Endothelial cell of umbilical vein (primary cell): ENCODE results near the gene ANKRD13B. TPM values are rescaled to one million over a fixed set of nuclear protein-coding genes. Genes with fewer than 3 reads are reported as not detected.

Experiments used
- BruUV-seq: library from RNA; stranded (reverse); fragments of 400-500 nt; replicated peaks from 2 replicates; lab custom pipeline; 2021; lab: Mats Ljungman, UMichigan
- CTCF ChIA-PET: fragments of 300-600, 350-600 bp; sonication (Branson Sonifier 250); formaldehyde crosslinking; loops from one replicate; lab custom pipeline; 2021; ENCODE audit warnings: antibody characterized with exemption, inconsistent platforms; lab: Charles Lee
- POLR2A ChIA-PET: fragments of 300-600, 350-600 bp; sonication (Branson Sonifier 250); formaldehyde crosslinking; loops from one replicate; lab custom pipeline; 2021; ENCODE audit warnings: antibody characterized with exemption, inconsistent platforms; lab: Charles Lee
- DNase-seq: peaks from one replicate; pipeline ENCODE4 v3.0.0-alpha.2; 2011; ENCODE audit warnings: low read depth, low spot score
- FAIRE-seq: peaks from 2 replicates; lab custom pipeline; 2011; peaks lifted over from hg19 to GRCh38; lab: Jason Lieb, UNC
- H2AFZ ChIP-seq: 2 replicates; pipeline ENCODE4 v1.6.0; 2012; ENCODE audit warnings: low read depth, low read length, control low read depth, inconsistent platforms
- H3K27ac ChIP-seq: 2 replicates; pipeline ENCODE4 v1.5.1; 2011; ENCODE audit warnings: low read depth, mild to moderate bottlenecking, control low read depth, low read length, moderate library complexity; ENCODE audit not compliant: insufficient read depth
- H3K27me3 ChIP-seq, 2 experiments: 2 replicates each; pipeline versions ENCODE4 v1.6.0 to v1.6.1; 2011; ENCODE audit warnings: low read length in 2 of 2, mixed read lengths in 1 of 2; ENCODE audit not compliant: control insufficient read depth in 2 of 2, insufficient read depth in 2 of 2
- H3K36me3 ChIP-seq, 2 experiments: 2 replicates in 1 of 2; 3 replicates in 1 of 2; pipeline ENCODE4 v1.5.1; 2011; ENCODE audit warnings: low read length in 2 of 2, mild to moderate bottlenecking in 1 of 2, moderate library complexity in 1 of 2; ENCODE audit not compliant: control insufficient read depth in 2 of 2, insufficient read depth in 2 of 2; ENCODE audit errors: extremely low read depth in 1 of 2
- H3K4me1 ChIP-seq: 3 replicates; pipeline ENCODE4 v1.5.1; 2011; ENCODE audit warnings: mild to moderate bottlenecking, low read length; ENCODE audit not compliant: control insufficient read depth, insufficient read depth; ENCODE audit errors: extremely low read depth
- H3K4me2 ChIP-seq: 2 replicates; pipeline ENCODE4 v1.6.1; 2011; ENCODE audit warnings: low read length, control low read depth, mixed read lengths; ENCODE audit not compliant: insufficient read depth
- H3K4me3 ChIP-seq, 3 experiments: fragments of 200-600 bp in 1 of 3; sonication (generic), shearing (Covaris generic) in 1 of 3; replicated peaks in 1 of 3; 2 replicates each; pipeline ENCODE4 v1.5.1; 2011 to 2016; ENCODE audit warnings: control low read depth in 3 of 3, low read length in 3 of 3, mild to moderate bottlenecking in 2 of 3, inconsistent platforms in 1 of 3, low read depth in 1 of 3, moderate library complexity in 1 of 3; ENCODE audit not compliant: insufficient read depth in 1 of 3
- H3K79me2 ChIP-seq: 2 replicates; pipeline ENCODE4 v1.6.0; 2012; ENCODE audit warnings: low read length, inconsistent platforms; ENCODE audit not compliant: control insufficient read depth, insufficient read depth
- H3K9ac ChIP-seq: replicated peaks from 2 replicates; pipeline ENCODE3; 2011; ENCODE audit warnings: low read length, control low read depth; ENCODE audit not compliant: insufficient read depth; ENCODE audit errors: extremely low read depth
- H3K9me1 ChIP-seq: replicated peaks from 3 replicates; pipeline ENCODE4 v1.6.0; 2011; ENCODE audit warnings: mild to moderate bottlenecking, low read length; ENCODE audit not compliant: control insufficient read depth, insufficient read depth; ENCODE audit errors: extremely low read depth
- H3K9me3 ChIP-seq: replicated peaks from 2 replicates; pipeline ENCODE4 v1.5.1; 2012; ENCODE audit warnings: low read length, inconsistent platforms; ENCODE audit not compliant: control insufficient read depth, insufficient read depth
- H4K20me1 ChIP-seq: replicated peaks from 2 replicates; pipeline ENCODE3; 2011; ENCODE audit warnings: mild to moderate bottlenecking, low read length; ENCODE audit not compliant: control insufficient read depth, insufficient read depth; ENCODE audit errors: extremely low read depth
- EZH2 ChIP-seq: IDR thresholded peaks from 2 replicates; pipeline ENCODE4 v1.6.1; 2012; ENCODE audit warnings: borderline replicate concordance, low read depth, mild to moderate bottlenecking, moderate library complexity, low read length, inconsistent platforms; ENCODE audit not compliant: severe bottlenecking
- FOS ChIP-seq: IDR thresholded peaks from 2 replicates; pipeline ENCODE4 v1.6.1; 2011; ENCODE audit warnings: mild to moderate bottlenecking, low read length, moderate library complexity, borderline replicate concordance; ENCODE audit not compliant: insufficient read depth
- POLR2AphosphoS5 ChIP-seq: IDR thresholded peaks from 2 replicates; pipeline ENCODE4 v1.6.1; 2012; ENCODE audit warnings: low read depth, mild to moderate bottlenecking, control low read depth, low read length, moderate library complexity; ENCODE audit not compliant: insufficient read depth
- dilution Hi-C: fragments of 300-500 bp; cut with MboI; formaldehyde crosslinking; loops from one replicate; pipeline ENCODE4 v1.15.0; 2019; ENCODE audit warnings: low sequenced_read_pairs; ENCODE audit not compliant: extremely low pct_ligation_motif_present
- intact Hi-C: fragments of 100-400 bp; cut with micrococcal nuclease; formaldehyde crosslinking; loops from one replicate; pipeline ENCODE4 v1.10.0; 2022
- polyA plus RNA-seq, 4 experiments: library from polyadenylated mRNA; depleted of rRNA in 3 of 4; stranded (reverse) in 3 of 4; unstranded in 1 of 4; fragments of >200 nt; gene quantifications; 2 replicates each; pipeline versions ENCODE4 v1.2.1 to v1.2.3, GENCODE V29; 2011 to 2012; ENCODE audit warnings: missing spikeins in 1 of 4
- total RNA-seq: library from RNA; stranded (reverse); gene quantifications from 2 replicates; pipeline ENCODE4 v1.2.3, GENCODE V29; 2021
- TF ChIP-seq, protein P1 (sequence below), 2 donors: IDR thresholded peaks; 1 replicate in 1 of 2; 2 replicates in 1 of 2; pipeline ENCODE4 v1.5.1; 2011; ENCODE audit warnings: low read length in 2 of 2, mild to moderate bottlenecking in 2 of 2, moderate library complexity in 2 of 2, control low read depth in 1 of 2, inconsistent platforms in 1 of 2, low read depth in 1 of 2; ENCODE audit not compliant: insufficient read depth in 1 of 2; ENCODE audit errors: extremely low read depth in 1 of 2

ANKRD13B gene
- total and polyA plus RNA-seq, 2 donors (not counting 3 experiments of a cell fraction or from before 2014, with no cell fraction given), result 21.1 to 23.2 TPM

- ChIA-PET CTCF (interaction anchor here (0.6 to 6.9 kb wide), 10 partner anchors 20 to 478 kb away, joined by 3 to 120 read pairs (median 6); partner anchors contain the start of genes ABHD15, ANKRD13B, SSH2 and TP53I13), POLR2A (interaction anchor here (1.6 kb wide), 1 partner anchor 321 kb away, joined by 5 read pairs; the partner anchor contains the start of gene NUFIP2)
- Histone ChIP-seq H3K27me3 (no peaks in the 10 kb centered on the region), H3K4me1 (peaks cover 31% of the 10 kb centered on the region), H3K9ac (no peak overlapping the region), H3K4me2 (peak overlapping the region; percentile 55), H3K9me3 (no peaks in the 10 kb centered on the region), H3K79me2 (no peaks in the 10 kb centered on the region), H4K20me1 (no peaks in the 10 kb centered on the region), H3K4me3 (peak overlapping the region in 1 of 3 experiments; percentile 18), H3K27ac (no peak overlapping the region), H3K36me3 (peaks cover 0 to 1% of the 10 kb centered on the region in 2 experiments), H2AFZ (peak overlapping the region; percentile 34), H3K9me1 (no peaks in the 10 kb centered on the region)
- intact Hi-C loops, result loop anchor here (1.0 to 5.0 kb wide), 3 partner anchors 48 to 478 kb away; partner anchors contain the start of genes ABHD15 and TP53I13
- DNase-seq (no peak), FAIRE-seq (no peak)
- dilution Hi-C loops, result no loop called here
- no TSS peak for BruUV-seq
- TF ChIP-seq, protein P1, sequence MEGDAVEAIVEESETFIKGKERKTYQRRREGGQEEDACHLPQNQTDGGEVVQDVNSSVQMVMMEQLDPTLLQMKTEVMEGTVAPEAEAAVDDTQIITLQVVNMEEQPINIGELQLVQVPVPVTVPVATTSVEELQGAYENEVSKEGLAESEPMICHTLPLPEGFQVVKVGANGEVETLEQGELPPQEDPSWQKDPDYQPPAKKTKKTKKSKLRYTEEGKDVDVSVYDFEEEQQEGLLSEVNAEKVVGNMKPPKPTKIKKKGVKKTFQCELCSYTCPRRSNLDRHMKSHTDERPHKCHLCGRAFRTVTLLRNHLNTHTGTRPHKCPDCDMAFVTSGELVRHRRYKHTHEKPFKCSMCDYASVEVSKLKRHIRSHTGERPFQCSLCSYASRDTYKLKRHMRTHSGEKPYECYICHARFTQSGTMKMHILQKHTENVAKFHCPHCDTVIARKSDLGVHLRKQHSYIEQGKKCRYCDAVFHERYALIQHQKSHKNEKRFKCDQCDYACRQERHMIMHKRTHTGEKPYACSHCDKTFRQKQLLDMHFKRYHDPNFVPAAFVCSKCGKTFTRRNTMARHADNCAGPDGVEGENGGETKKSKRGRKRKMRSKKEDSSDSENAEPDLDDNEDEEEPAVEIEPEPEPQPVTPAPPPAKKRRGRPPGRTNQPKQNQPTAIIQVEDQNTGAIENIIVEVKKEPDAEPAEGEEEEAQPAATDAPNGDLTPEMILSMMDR (IDR thresholded peaks at IDR 0.05; ENCODE audit: extremely low read depth in 1 of 2, insufficient read depth in 1 of 2, low read depth in 1 of 2, low read length in 2 of 2), result no peak
- TF ChIP-seq EZH2, result no peak
- no peak for TF ChIP-seq POLR2AphosphoS5
- no peak for TF ChIP-seq FOS
Observed at GRCh38 chr17:29615048-29615385, 22.1 kb downstream of the ANKRD13B start.
